Articular chondrocyte of knee joint (primary cell): ENCODE data around the gene GPRIN1. TPM values are rescaled to one million over a fixed set of nuclear protein-coding genes. Genes with fewer than 3 reads are reported as not detected.

Experiments used
- small RNA-seq: library from RNA; depleted of rRNA; stranded (forward); fragments of <200 nt; gene quantifications from one replicate; pipeline ENCODE3, GENCODE V24; 2012
- total RNA-seq: library from RNA; depleted of rRNA; stranded (reverse); fragments of >200 nt; gene quantifications from 2 replicates; pipeline ENCODE4 v1.2.3, GENCODE V29; 2012

Gene GPRIN1
- total RNA-seq: 1.7 and 2.8 TPM in 2 replicates

DNA sequence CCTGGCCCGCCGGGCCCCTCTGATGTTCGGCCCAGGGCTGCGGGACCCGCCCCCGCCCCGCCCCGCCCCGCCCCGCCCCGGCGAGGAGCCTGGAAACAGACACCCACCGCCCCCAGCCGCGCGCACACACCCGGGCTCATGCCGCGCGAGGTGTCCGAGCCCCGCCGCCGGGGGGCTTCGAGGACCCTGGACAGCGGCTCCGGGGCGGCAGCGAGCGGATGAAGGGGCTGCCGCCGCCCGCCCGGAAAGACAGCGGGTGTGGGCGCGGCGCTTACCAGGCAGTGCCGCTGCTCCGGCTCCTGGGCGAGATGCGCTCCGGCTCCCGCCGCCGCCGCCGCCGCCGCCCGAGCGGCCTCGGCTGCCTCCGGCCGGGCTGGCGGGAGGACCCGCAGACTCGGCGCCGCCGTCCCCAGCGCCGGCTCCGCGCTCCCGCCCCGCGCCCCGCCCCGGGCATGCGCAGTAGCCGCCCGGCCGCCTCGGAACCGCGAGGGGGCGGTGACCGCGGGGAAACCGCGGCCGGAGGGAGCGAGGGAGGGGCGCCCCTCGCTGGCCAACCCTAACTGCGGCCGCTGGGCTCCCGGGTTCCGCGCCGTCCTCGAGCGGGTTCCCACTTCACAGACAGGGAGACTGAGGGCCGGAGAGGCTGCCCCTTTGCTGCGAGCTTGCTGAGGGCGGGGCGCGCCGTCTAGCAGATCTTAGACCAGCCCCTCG is at the start of gene GPRIN1:
GPRIN1 (minus strand) TSS at position 433 of the 711 bp plus-strand sequence. CDS start 10,322 bp downstream, outside the sequence.

DNA sequence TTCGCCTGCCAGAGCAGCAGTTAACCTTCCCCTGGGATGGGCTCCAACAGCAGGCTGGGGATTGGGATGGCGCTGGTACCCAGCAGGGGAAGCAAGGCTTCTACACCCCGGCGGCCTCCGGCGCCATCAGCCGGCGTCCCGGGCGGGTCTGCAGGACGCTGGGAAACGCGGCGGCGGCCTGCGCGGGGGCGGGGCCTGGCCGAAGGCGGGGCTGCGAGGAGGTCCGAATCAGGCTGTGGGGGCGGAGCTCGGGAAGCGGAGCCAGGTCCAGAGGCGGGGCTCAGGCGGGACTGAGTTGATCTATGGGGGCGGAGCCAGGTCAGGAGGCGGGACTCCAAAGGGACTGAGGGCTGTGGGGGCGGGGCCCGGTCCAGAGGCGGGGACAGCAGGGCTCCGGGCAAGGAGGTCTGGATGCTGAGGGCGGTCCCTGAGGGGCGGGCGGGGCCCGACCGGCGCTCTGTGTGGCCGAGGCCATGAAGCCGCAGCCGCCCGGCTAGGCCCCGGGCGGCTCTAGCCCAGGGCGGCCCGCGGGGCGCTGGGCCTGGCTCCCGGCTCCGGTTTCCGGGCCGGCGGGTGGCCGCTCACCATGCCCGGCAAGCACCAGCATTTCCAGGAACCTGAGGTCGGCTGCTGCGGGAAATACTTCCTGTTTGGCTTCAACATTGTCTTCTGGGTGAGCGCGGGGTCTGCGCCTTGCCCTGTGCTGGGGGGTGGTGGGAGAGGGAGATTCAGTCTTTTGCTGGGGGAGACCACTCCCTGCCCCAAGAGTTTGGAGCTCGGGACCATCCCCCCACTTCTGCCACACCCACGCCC is 37.3 kb upstream of the GPRIN1 start, which contains the start of gene TSPAN17:
TSPAN17 (plus strand) TSS at position 455 of the 813 bp plus-strand sequence; CDS start at position 587, 132 bp downstream.

DNA sequence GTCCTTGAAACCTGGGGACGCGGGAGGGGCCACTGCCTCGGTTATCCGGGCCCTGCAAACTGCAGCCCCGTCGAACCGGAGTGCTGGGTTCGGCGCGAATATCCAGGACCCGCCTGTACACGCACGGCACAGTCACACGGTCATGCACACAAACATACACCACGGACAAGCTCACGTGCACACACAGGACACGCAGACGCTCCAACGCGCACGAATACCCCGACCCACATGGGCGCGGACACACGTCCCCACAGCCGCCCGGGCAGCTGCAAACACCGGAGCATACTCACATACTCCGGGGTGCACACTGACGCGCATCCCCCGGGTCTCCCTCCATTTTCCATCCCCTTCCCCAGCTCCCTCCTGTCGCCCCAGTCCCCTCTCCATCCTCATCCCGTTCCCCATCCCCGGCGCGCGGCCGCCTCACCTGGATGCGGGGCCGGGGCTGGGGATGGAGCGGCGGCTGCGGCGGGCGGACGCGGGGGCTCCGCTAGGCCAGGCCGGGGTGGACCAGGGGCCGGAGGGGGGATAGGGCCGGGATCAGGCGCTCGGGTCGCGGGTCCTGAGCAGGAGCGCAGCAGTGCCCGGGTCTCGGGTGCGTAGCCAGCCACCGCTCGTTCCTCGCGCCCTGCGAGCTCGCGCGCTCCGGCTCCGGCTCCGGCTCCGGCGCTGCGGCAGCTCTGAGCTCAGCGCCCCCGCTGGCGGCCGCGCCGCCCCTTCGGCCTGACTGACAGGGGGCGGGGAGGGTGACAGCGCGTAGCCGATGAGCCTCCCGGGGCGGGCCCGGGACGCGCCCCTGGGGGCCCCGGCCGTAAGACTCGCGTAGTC is 20.1 kb upstream of the GPRIN1 start, which contains the start of the genes EIF4E1B and SNCB:
EIF4E1B (plus strand) TSS at position 823 of the 828 bp plus-strand sequence. CDS start 12,113 bp downstream, outside the sequence.
SNCB (minus strand) TSS at position 682 of the 828 bp plus-strand sequence. CDS start 880 bp downstream, outside the sequence.

DNA sequence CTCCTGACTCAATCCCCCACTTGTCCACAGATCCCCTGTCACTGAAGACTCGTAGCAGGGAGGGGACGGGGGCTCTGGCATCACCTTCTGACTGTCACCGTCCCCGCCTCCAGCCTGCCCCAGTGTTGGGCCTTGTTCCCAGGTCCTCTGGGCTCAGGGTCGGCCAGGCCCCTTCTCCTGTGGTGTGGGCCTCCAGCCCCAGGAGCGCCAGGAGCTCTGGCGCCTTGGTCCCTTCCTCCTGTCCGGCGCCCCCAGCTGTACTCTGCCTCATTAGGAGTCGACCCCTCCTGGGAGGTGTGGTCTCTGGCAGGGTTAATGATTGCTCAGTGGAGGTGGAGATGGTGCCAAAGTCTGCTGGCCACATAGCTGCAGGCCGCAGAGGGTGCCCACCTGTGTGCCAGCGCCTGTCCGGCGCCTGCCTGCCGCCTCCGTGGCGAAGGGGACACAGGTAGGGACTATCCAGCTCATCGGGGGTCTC is 61.0 kb downstream of the GPRIN1 start, which contains the start of gene CDHR2:
CDHR2 (plus strand) TSS at position 376 of the 478 bp plus-strand sequence. CDS start 16,011 bp downstream, outside the sequence.

Small RNA genes within 50 kb of the gene (small RNA-seq; reads per million reads assigned to genes)
- gene MIR4281 (not detected), gene RF00019 (not detected), gene RN7SL684P (not detected)

Other genes with a start within 250 kb of the GPRIN1 start
- 80.4 and 90.3 TPM in 2 replicates for gene KIAA1191, start 248.4 kb downstream of the GPRIN1 start, total RNA-seq
- 8.5 and 9.1 TPM in 2 replicates for gene ARL10, start 244.7 kb downstream of the GPRIN1 start, total RNA-seq
- gene NOP16, start 221.6 kb downstream of the GPRIN1 start, total RNA-seq: 9.4 and 10.7 TPM in 2 replicates
- gene HIGD2A, start 221.4 kb downstream of the GPRIN1 start, total RNA-seq: 28.2 and 38.8 TPM in 2 replicates
- 88.3 and 98.3 TPM in 2 replicates for gene CLTB, start 193.6 kb downstream of the GPRIN1 start, total RNA-seq
- gene FAF2, start 161.8 kb downstream of the GPRIN1 start, total RNA-seq: 54.6 and 59.6 TPM in 2 replicates
- gene RNF44, start 72.8 kb downstream of the GPRIN1 start, total RNA-seq: 4.0 and 4.1 TPM in 2 replicates
- not detected in 2 replicates for gene CDHR2, start 60.8 kb downstream of the GPRIN1 start, total RNA-seq
- gene SNCB, start 20.4 kb upstream of the GPRIN1 start, total RNA-seq: not detected in 2 replicates
- gene EIF4E1B, start 20.5 kb upstream of the GPRIN1 start, total RNA-seq: not detected in 2 replicates
- gene TSPAN17, start 37.3 kb upstream of the GPRIN1 start, total RNA-seq: 24.9 and 27.4 TPM in 2 replicates
- gene UNC5A, start 200.4 kb upstream of the GPRIN1 start, total RNA-seq: not detected in 2 replicates